WTC11 (cell line): Measurements from ENCODE around the gene KNTC1.

ENCODE experiments used
- NFE2L1 ChIP-seq: sonication (generic); formaldehyde crosslinking; IDR thresholded peaks from 2 replicates; pipeline ENCODE4 v1.8.1; 2023; ENCODE audit warnings: missing genetic modification reagents
- STAT6 ChIP-seq: sonication (generic); formaldehyde crosslinking; conservative IDR thresholded peaks from 2 replicates; pipeline ENCODE4 v1.8.1; 2023; ENCODE audit warnings: mild to moderate bottlenecking, low read depth, missing genetic modification reagents, moderate library complexity
- TEAD4 ChIP-seq: sonication (generic); formaldehyde crosslinking; IDR thresholded peaks from 2 replicates; pipeline ENCODE4 v1.8.0; 2022; ENCODE audit warnings: mild to moderate bottlenecking, missing genetic modification reagents
- ZNF219 ChIP-seq: sonication (generic); formaldehyde crosslinking; IDR thresholded peaks from 2 replicates; pipeline ENCODE4 v1.8.0; 2023; ENCODE audit warnings: missing genetic modification reagents, mild to moderate bottlenecking, borderline replicate concordance
- TF ChIP-seq, protein P1 (sequence below): fragments of 200-600 bp; IDR thresholded peaks from 2 replicates; pipeline ENCODE4 v1.8.0; 2022; ENCODE audit warnings: antibody characterized with exemption
- TF ChIP-seq, protein P2 (sequence below): sonication (generic); formaldehyde crosslinking; IDR thresholded peaks from 2 replicates; pipeline ENCODE4 v1.8.1; 2022; ENCODE audit warnings: low read depth, missing genetic modification reagents, borderline replicate concordance

DNA sequence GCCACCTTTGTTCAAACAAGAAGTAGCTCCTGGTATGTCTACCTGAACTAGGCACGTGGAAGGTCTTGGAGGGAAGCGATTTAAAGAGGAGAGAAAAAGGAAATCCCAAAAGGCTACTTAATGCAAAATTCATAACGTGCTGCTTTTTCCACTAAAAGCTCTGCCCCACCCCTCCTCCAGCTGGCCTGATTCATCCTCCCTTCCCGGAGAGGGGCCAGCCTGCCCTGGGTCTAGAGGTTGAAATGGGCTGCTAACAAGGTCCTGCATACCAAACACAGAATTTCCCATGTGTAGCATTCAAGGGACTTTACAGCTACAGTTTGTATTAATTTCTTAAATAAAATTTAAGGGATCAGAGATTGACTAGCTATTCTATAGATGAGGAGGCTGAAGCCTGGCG is 83.2 kb downstream of the KNTC1 start:
- TF ChIP-seq, protein P1, sequence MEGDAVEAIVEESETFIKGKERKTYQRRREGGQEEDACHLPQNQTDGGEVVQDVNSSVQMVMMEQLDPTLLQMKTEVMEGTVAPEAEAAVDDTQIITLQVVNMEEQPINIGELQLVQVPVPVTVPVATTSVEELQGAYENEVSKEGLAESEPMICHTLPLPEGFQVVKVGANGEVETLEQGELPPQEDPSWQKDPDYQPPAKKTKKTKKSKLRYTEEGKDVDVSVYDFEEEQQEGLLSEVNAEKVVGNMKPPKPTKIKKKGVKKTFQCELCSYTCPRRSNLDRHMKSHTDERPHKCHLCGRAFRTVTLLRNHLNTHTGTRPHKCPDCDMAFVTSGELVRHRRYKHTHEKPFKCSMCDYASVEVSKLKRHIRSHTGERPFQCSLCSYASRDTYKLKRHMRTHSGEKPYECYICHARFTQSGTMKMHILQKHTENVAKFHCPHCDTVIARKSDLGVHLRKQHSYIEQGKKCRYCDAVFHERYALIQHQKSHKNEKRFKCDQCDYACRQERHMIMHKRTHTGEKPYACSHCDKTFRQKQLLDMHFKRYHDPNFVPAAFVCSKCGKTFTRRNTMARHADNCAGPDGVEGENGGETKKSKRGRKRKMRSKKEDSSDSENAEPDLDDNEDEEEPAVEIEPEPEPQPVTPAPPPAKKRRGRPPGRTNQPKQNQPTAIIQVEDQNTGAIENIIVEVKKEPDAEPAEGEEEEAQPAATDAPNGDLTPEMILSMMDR, result no peak
- TF ChIP-seq, protein P2, sequence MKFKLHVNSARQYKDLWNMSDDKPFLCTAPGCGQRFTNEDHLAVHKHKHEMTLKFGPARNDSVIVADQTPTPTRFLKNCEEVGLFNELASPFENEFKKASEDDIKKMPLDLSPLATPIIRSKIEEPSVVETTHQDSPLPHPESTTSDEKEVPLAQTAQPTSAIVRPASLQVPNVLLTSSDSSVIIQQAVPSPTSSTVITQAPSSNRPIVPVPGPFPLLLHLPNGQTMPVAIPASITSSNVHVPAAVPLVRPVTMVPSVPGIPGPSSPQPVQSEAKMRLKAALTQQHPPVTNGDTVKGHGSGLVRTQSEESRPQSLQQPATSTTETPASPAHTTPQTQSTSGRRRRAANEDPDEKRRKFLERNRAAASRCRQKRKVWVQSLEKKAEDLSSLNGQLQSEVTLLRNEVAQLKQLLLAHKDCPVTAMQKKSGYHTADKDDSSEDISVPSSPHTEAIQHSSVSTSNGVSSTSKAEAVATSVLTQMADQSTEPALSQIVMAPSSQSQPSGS (CRISPR knock-in tag), result no peak
- TF ChIP-seq TEAD4 (no peak), NFE2L1 (CRISPR knock-in tag) (no peak), STAT6 (no peak), ZNF219 (CRISPR knock-in tag) (no peak)
